H9 (cell line): ENCODE measurements around the gene GAS6. TPM values are rescaled to one million over a fixed set of nuclear protein-coding genes. Genes with fewer than 3 reads are reported as not detected.
"Not testable (repeated sequence)": the region's sequence is repeated elsewhere in the genome, so short reads cannot be mapped to it uniquely, and the experiment has no call there.

Experiments used
- DNase-seq: peaks from one replicate; pipeline ENCODE4 v3.0.0-alpha.2; 2017
- H2AFZ ChIP-seq: one replicate; pipeline ENCODE4 v1.6.1; 2013; ENCODE audit warnings: mild to moderate bottlenecking, low read length, control low read depth, moderate library complexity
- H2AK5ac ChIP-seq: 2 replicates; pipeline ENCODE4 v1.6.1; 2013; ENCODE audit warnings: low read length, control low read depth, mixed read lengths; ENCODE audit not compliant: insufficient read length
- H2BK120ac ChIP-seq: one replicate; pipeline ENCODE4 v1.6.1; 2013; ENCODE audit warnings: low read depth, mild to moderate bottlenecking, low read length, control low read depth, inconsistent platforms; ENCODE audit not compliant: poor library complexity, severe bottlenecking
- H2BK12ac ChIP-seq: 2 replicates; pipeline ENCODE4 v1.6.1; 2013; ENCODE audit warnings: low read length, control low read depth, mixed read lengths, low read depth; ENCODE audit not compliant: insufficient read length
- H2BK15ac ChIP-seq: 2 replicates; pipeline ENCODE4 v1.6.1; 2013; ENCODE audit warnings: low read depth, low read length, control low read depth
- H2BK20ac ChIP-seq: one replicate; pipeline ENCODE4 v1.6.1; 2013; ENCODE audit warnings: low read depth, mild to moderate bottlenecking, low read length, control low read depth, inconsistent platforms; ENCODE audit not compliant: poor library complexity, severe bottlenecking
- H2BK5ac ChIP-seq: 2 replicates; pipeline ENCODE4 v1.6.1; 2013; ENCODE audit warnings: low read length, control low read depth, mixed read lengths; ENCODE audit not compliant: insufficient read length
- H3K14ac ChIP-seq: 2 replicates; pipeline ENCODE4 v1.6.1; 2013; ENCODE audit warnings: low read length, control low read depth; ENCODE audit not compliant: insufficient read depth
- H3K18ac ChIP-seq: 2 replicates; pipeline ENCODE4 v1.6.1; 2013; ENCODE audit warnings: low read depth, mild to moderate bottlenecking, mixed read lengths, low read length, control low read depth; ENCODE audit not compliant: insufficient read length
- H3K23ac ChIP-seq: 2 replicates; pipeline ENCODE4 v1.6.1; 2013; ENCODE audit warnings: low read length, control low read depth, mixed read lengths, low read depth; ENCODE audit not compliant: insufficient read length
- H3K23me2 ChIP-seq: 2 replicates; pipeline ENCODE4 v1.6.1; 2013; ENCODE audit warnings: low read depth, mild to moderate bottlenecking, mixed read lengths, low read length, control low read depth; ENCODE audit not compliant: insufficient read length, poor library complexity, severe bottlenecking
- H3K27ac ChIP-seq: 2 replicates; pipeline ENCODE4 v1.5.1; 2013; ENCODE audit warnings: low read length, control low read depth, mixed read lengths, low read depth; ENCODE audit not compliant: insufficient read length
- H3K27me3 ChIP-seq: 2 replicates; pipeline ENCODE4 v1.6.1; 2013; ENCODE audit warnings: low read length, control low read depth, inconsistent platforms; ENCODE audit not compliant: insufficient read depth
- H3K4ac ChIP-seq: 2 replicates; pipeline ENCODE4 v1.6.1; 2013; ENCODE audit warnings: low read depth, mild to moderate bottlenecking, control low read depth, inconsistent platforms, low read length, moderate library complexity
- H3K4me1 ChIP-seq: 2 replicates; pipeline ENCODE4 v1.6.1; 2013; ENCODE audit warnings: low read length, control low read depth, inconsistent platforms; ENCODE audit not compliant: insufficient read depth
- H3K4me2 ChIP-seq: 2 replicates; pipeline ENCODE4 v1.6.1; 2013; ENCODE audit warnings: low read length, control low read depth, mixed read lengths; ENCODE audit not compliant: insufficient read length, insufficient read depth
- H3K56ac ChIP-seq: 2 replicates; pipeline ENCODE4 v1.6.1; 2013; ENCODE audit warnings: low read depth, mild to moderate bottlenecking, mixed read lengths, low read length, control low read depth; ENCODE audit not compliant: insufficient read length
- H3K79me1 ChIP-seq: 2 replicates; pipeline ENCODE4 v1.6.1; 2013; ENCODE audit warnings: low read depth, mild to moderate bottlenecking, moderate library complexity, low read length, control low read depth, inconsistent platforms; ENCODE audit not compliant: insufficient read depth, poor library complexity, severe bottlenecking
- H3K79me2 ChIP-seq: 2 replicates; pipeline ENCODE4 v1.6.1; 2013; ENCODE audit warnings: low read length, control low read depth, inconsistent platforms; ENCODE audit not compliant: insufficient read depth
- H3K9ac ChIP-seq: 2 replicates; pipeline ENCODE4 v1.6.1; 2013; ENCODE audit warnings: low read length, control low read depth, mixed read lengths; ENCODE audit not compliant: insufficient read length; ENCODE audit errors: extremely low read depth
- H3K9me3 ChIP-seq: one replicate; pipeline ENCODE4 v1.6.1; 2013; ENCODE audit warnings: low read depth, low read length, inconsistent platforms; ENCODE audit not compliant: control insufficient read depth
- H3T11ph ChIP-seq: one replicate; pipeline ENCODE4 v1.6.1; 2013; ENCODE audit warnings: mild to moderate bottlenecking, low read length, control low read depth, inconsistent platforms
- H4K20me1 ChIP-seq: one replicate; pipeline ENCODE4 v1.6.1; 2013; ENCODE audit not compliant: control insufficient read depth, insufficient read length, insufficient read depth
- H4K5ac ChIP-seq: 2 replicates; pipeline ENCODE4 v1.6.1; 2013; ENCODE audit warnings: low read depth, mild to moderate bottlenecking, mixed read lengths, low read length, control low read depth; ENCODE audit not compliant: insufficient read length
- H4K8ac ChIP-seq: replicated peaks from 2 replicates; pipeline ENCODE4 v1.6.1; 2013; ENCODE audit warnings: low read length, control low read depth, mixed read lengths, low read depth; ENCODE audit not compliant: insufficient read length
- H4K91ac ChIP-seq: 2 replicates; pipeline ENCODE4 v1.6.1; 2013; ENCODE audit warnings: low read depth, mild to moderate bottlenecking, moderate library complexity, mixed read lengths, low read length, control low read depth; ENCODE audit not compliant: insufficient read length
- H3K27ac Mint-ChIP-seq, 3 experiments: 2 replicates in 2 of 3; 3 replicates in 1 of 3; pipeline ENCODE4 v1.8.0; 2020 to 2021; ENCODE audit warnings: mixed read lengths in 3 of 3, mild to moderate bottlenecking in 1 of 3, moderate library complexity in 1 of 3
- H3K27me3 Mint-ChIP-seq: 2 replicates; pipeline ENCODE4 v1.8.0; 2021; ENCODE audit warnings: low read depth, mild to moderate bottlenecking, moderate library complexity, mixed read lengths
- H3K36me3 Mint-ChIP-seq, 3 experiments: 2 replicates in 2 of 3; 3 replicates in 1 of 3; pipeline ENCODE4 v1.8.0; 2020 to 2021; ENCODE audit warnings: low read depth in 3 of 3, mixed read lengths in 3 of 3; ENCODE audit not compliant: insufficient read depth in 1 of 3
- H3K4me1 Mint-ChIP-seq, 2 experiments: 2 replicates each; pipeline ENCODE4 v1.8.0; 2020; ENCODE audit warnings: mixed read lengths in 2 of 2
- H3K4me3 Mint-ChIP-seq, 2 experiments: 2 replicates in 1 of 2; 3 replicates in 1 of 2; pipeline ENCODE4 v1.8.0; 2020 to 2021; ENCODE audit warnings: mild to moderate bottlenecking in 2 of 2, mixed read lengths in 2 of 2, moderate library complexity in 1 of 2
- H3K9me3 Mint-ChIP-seq, 2 experiments: 2 replicates in 1 of 2; 3 replicates in 1 of 2; pipeline ENCODE4 v1.8.0; 2020; ENCODE audit warnings: mild to moderate bottlenecking in 2 of 2, mixed read lengths in 2 of 2, moderate library complexity in 1 of 2
- CTCF ChIP-seq: fragments of 200-600 bp; sonication (generic); conservative IDR thresholded peaks from 3 replicates; pipeline ENCODE4 v1.8.0; 2021; ENCODE audit warnings: antibody characterized with exemption, mild to moderate bottlenecking
- WGBS: extraction: QIAGEN DNeasy Blood & Tissue Kit; methylation state at CpG from one replicate; pipeline ENCODE4 v1.1.7; 2013; ENCODE audit warnings: missing lambda C conversion rate, low lambda C conversion rate, mixed read lengths; ENCODE audit not compliant: insufficient read length; ENCODE audit errors: extremely low coverage; 5-methylcytosine and 5-hydroxymethylcytosine counted together
- total RNA-seq: library from RNA; stranded (reverse); gene quantifications from 2 replicates; pipeline ENCODE4 v1.2.1, GENCODE V29; 2021

GAS6 gene
- total RNA-seq, 1 experiment from 2014 or later: 20.5 TPM

- Histone ChIP-seq H3K23me2 (no peaks in the 10 kb centered on the region), H4K20me1 (no peaks in the 10 kb centered on the region), H3K18ac (no peak overlapping the region), H2BK120ac (no peak overlapping the region), H4K91ac (no peak overlapping the region), H3K4me1 (no peaks in the 10 kb centered on the region), H4K8ac (no peak overlapping the region), H3K27ac (no peak overlapping the region), H3K56ac (no peak overlapping the region), H3K79me2 (no peaks in the 10 kb centered on the region), H3K79me1 (no peaks in the 10 kb centered on the region), H2BK20ac (no peak overlapping the region), H2BK15ac (no peak overlapping the region), H3K4me2 (no peak overlapping the region), H3K9me3 (no peaks in the 10 kb centered on the region), H3K14ac (no peak overlapping the region; the same call in 1 of the 2 replicates), H2BK5ac (no peak overlapping the region), H3T11ph (no peak overlapping the region), H3K9ac (no peak overlapping the region), H3K23ac (no peak overlapping the region), H2AK5ac (no peak overlapping the region), H2AFZ (no peak overlapping the region), H3K27me3 (no peaks in the 10 kb centered on the region), H4K5ac (no peak overlapping the region), H2BK12ac (no peak overlapping the region), H3K4ac (no peak overlapping the region)
- peaks cover 8 to 39% (median 17%) of the 10 kb centered on the region in 3 experiments; a peak in 6 of 7 replicates for H3K36me3 Mint-ChIP-seq
- H3K27ac Mint-ChIP-seq: peak overlapping the region in 1 of 3 experiments; percentile 57; a peak in 1 of 7 replicates
- no peak overlapping the region for H3K4me3 Mint-ChIP-seq
- WGBS: no CpG with 5 or more reads among the region's 38 CpGs
- no peaks in the 10 kb centered on the region for H3K27me3 Mint-ChIP-seq
- TF ChIP-seq CTCF: no peak
- no peak for DNase-seq
- no peaks in the 10 kb centered on the region for H3K9me3 Mint-ChIP-seq
- H3K4me1 Mint-ChIP-seq: peaks cover 16 to 19% of the 10 kb centered on the region in 2 experiments
These were observed 29.2 kb downstream of the GAS6 start for GRCh38 chr13:113834496-113835200.

DNA sequence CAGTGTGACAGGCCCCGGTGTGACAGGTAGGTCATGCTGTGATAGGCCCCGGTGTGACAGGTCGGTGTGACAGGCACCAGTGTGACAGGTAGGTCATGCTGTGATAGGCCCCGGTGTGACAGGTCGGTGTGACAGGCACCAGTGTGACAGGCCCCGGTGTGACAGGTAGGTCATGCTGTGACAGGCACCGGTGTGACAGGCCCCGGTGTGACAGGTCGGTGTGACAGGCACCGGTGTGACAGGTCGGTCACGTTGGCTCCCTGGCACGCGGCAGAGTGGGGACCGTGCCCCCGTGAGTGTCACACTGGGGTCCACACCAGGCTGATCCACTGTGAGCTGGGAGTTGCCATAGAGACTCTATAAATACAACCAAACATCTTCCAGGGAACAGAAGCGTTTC is 29.9 kb downstream of the GAS6 start:
- not testable (repeated sequence) for H2AK5ac ChIP-seq, H4K8ac ChIP-seq, H3K9ac ChIP-seq, H2BK12ac ChIP-seq, H3K79me1 ChIP-seq, H3K27me3 ChIP-seq, H3K9me3 ChIP-seq, H2BK120ac ChIP-seq, H2BK15ac ChIP-seq, H3K18ac ChIP-seq, H3K27me3 Mint-ChIP-seq, H3K27ac Mint-ChIP-seq, H3T11ph ChIP-seq, H3K23ac ChIP-seq, H2BK5ac ChIP-seq, H2AFZ ChIP-seq, DNase-seq, H3K4me3 Mint-ChIP-seq, H3K4me1 ChIP-seq, H4K5ac ChIP-seq, H3K79me2 ChIP-seq, H4K91ac ChIP-seq, H2BK20ac ChIP-seq, H3K23me2 ChIP-seq, H3K4me2 ChIP-seq, H3K27ac ChIP-seq, H3K56ac ChIP-seq, H3K9me3 Mint-ChIP-seq, H3K4ac ChIP-seq, H3K14ac ChIP-seq, H4K20me1 ChIP-seq
- Mint-ChIP-seq H3K4me1 (peaks cover 16 to 19% of the 10 kb centered on the region in 2 experiments), H3K36me3 (peaks cover 8 to 44% (median 17%) of the 10 kb centered on the region in 3 experiments; a peak in 6 of 7 replicates)
- no CpG with 5 or more reads among the region's 17 CpGs for WGBS
